GM21423 (cell line): ENCODE data around the gene PLAAT3.
"Not testable (repeated sequence)": the region's sequence is repeated elsewhere in the genome, so short reads cannot be mapped to it uniquely, and the experiment has no call there.

Experiments
- ATAC-seq: cut with Tn5 transposase; IDR thresholded peaks from one replicate; pipeline ENCODE4 v1.9.1; 2021; ENCODE audit warnings: mild to moderate bottlenecking, moderate library complexity; ENCODE audit not compliant: unreplicated experiment

The PLAAT3 gene

GRCh38 chr11:63614136-63614671 lies at the start of gene PLAAT3:
Gene PLAAT3, minus strand, starts transcription at chr11:63614433. Its CDS starts 419 bp downstream, at chr11:63614014.
- ATAC-seq: no peak

- no peak for ATAC-seq
Measured at GRCh38 chr11:63663809-63664208, 49.6 kb upstream of the PLAAT3 start.

- ATAC-seq: no peak
Measured at GRCh38 chr11:63660972-63661371, 46.7 kb upstream of the PLAAT3 start.

- ATAC-seq: no peak
Measured at GRCh38 chr11:63652671-63653070, 38.4 kb upstream of the PLAAT3 start.

GRCh38 chr11:63643205-63643604 lies 29.0 kb upstream of the PLAAT3 start:
- no peak for ATAC-seq

GRCh38 chr11:63641727-63642126 lies 27.5 kb upstream of the PLAAT3 start:
- ATAC-seq: no peak

GRCh38 chr11:63639199-63639832 lies 25.1 kb upstream of the PLAAT3 start:
- ATAC-seq: no peak

GRCh38 chr11:63638436-63638835 lies 24.2 kb upstream of the PLAAT3 start:
- not testable (repeated sequence) for ATAC-seq

GRCh38 chr11:63635762-63636465 lies 21.7 kb upstream of the PLAAT3 start:
- ATAC-seq: no peak

GRCh38 chr11:63629426-63629825 lies 15.2 kb upstream of the PLAAT3 start:
- ATAC-seq: no peak

- ATAC-seq: no peak
Measured at GRCh38 chr11:63623513-63624140, 9.4 kb upstream of the PLAAT3 start.

- ATAC-seq: no peak
Measured at GRCh38 chr11:63622323-63622722, 8.1 kb upstream of the PLAAT3 start.

- ATAC-seq: no peak
Measured at GRCh38 chr11:63621071-63621470, 6.8 kb upstream of the PLAAT3 start.

GRCh38 chr11:63619967-63620366 lies 5.7 kb upstream of the PLAAT3 start:
- ATAC-seq: no peak

GRCh38 chr11:63617686-63618085 lies 3.5 kb upstream of the PLAAT3 start:
- not testable (repeated sequence) for ATAC-seq

- no peak for ATAC-seq
Measured at GRCh38 chr11:63616953-63617352, 2.7 kb upstream of the PLAAT3 start.

- ATAC-seq: no peak
Measured at GRCh38 chr11:63613517-63614135, 607 bp downstream of the PLAAT3 start.

GRCh38 chr11:63612181-63612580 lies 2.1 kb downstream of the PLAAT3 start:
- ATAC-seq: no peak

GRCh38 chr11:63611395-63611747 lies 2.9 kb downstream of the PLAAT3 start:
- no peak for ATAC-seq

- ATAC-seq: no peak
Measured at GRCh38 chr11:63610604-63611394, 3.4 kb downstream of the PLAAT3 start.
